ENCODE results near the gene CITED4.

Gene CITED4

GRCh38 chr1:40849801-40850592 is 12.2 kb downstream of the CITED4 start:
- ATAC-seq: peak; percentile 84
- Mint-ChIP-seq H3K9me3 (no peaks in the 10 kb centered on the region), H3K4me1 (peaks cover 10% of the 10 kb centered on the region), H3K36me3 (no peaks in the 10 kb centered on the region), H3K4me3 (no peak overlapping the region), H3K27me3 (no peaks in the 10 kb centered on the region), H3K27ac (no peak overlapping the region)

DNA sequence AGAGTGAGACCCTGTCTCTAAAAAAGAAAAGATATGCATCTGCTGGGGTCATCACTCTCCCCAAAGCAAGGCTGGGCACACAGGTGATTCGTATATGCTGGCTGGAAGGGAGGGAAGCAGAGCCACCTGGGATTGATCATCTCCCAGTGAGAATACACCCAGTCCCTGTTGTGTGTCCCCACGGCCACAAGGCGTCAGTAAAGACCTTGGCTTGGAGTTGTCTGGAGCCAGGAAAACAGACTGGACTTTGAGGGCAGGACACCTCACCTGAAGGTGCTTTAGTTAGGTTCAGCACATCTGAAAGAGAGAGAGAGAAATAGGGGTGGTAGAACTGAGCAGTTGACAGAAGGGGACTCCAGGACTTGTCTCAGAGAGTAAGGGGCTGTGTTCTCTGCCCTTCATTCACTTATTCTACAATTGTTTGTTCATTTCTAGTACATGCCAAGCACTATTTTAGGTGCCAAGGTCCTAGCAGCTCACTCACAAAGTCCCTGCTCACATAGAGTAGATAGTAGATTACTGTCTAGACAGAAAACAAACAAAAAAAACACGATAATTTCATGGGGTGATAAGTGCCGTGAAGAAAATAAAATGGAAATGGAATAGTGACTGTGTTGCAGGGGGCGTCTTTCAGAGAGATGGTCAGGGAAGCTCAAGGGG is 13.5 kb downstream of the CITED4 start:
- Mint-ChIP-seq H3K4me3 (no peak overlapping the region), H3K27ac (no peak overlapping the region), H3K4me1 (peaks cover 10% of the 10 kb centered on the region), H3K27me3 (no peaks in the 10 kb centered on the region), H3K36me3 (no peaks in the 10 kb centered on the region), H3K9me3 (no peaks in the 10 kb centered on the region)
- no peak for ATAC-seq

GRCh38 chr1:40847023-40847745 is 15.0 kb downstream of the CITED4 start:
- H3K9me3 Mint-ChIP-seq: peaks cover 4% of the 10 kb centered on the region
- peaks cover 8% of the 10 kb centered on the region for H3K27me3 Mint-ChIP-seq
- H3K4me1 Mint-ChIP-seq: peaks cover 10% of the 10 kb centered on the region
- no peak overlapping the region for H3K4me3 Mint-ChIP-seq
- no peak overlapping the region for H3K27ac Mint-ChIP-seq
- ATAC-seq: no peak
- peaks cover 6% of the 10 kb centered on the region for H3K36me3 Mint-ChIP-seq

DNA sequence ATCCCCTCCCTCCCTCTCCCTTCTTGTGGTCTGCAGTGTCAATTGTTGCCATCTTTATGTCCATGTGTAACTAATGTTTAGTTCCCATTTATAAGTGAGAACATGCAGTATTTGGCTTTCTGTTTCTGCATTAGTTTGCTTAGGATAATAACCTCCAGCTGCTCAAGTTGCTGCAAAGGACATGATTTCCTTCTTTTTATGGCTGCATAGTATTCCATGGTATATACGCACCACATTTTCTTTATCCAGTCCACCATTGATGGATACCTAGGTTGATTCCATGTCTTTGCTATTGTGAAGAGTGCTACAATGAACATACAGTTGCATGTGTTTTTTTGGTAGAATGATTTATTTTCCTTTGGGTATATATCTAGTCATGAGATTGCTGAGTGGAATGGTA is 16.3 kb downstream of the CITED4 start:
- Mint-ChIP-seq H3K4me3 (no peak overlapping the region), H3K27ac (no peak overlapping the region), H3K36me3 (peaks cover 7% of the 10 kb centered on the region), H3K27me3 (peaks cover 10% of the 10 kb centered on the region), H3K9me3 (peaks cover 4% of the 10 kb centered on the region), H3K4me1 (peaks cover 10% of the 10 kb centered on the region)
- no peak for ATAC-seq

- peaks cover 16% of the 10 kb centered on the region for H3K27me3 Mint-ChIP-seq
- H3K27ac Mint-ChIP-seq: no peak overlapping the region
- peaks cover 6% of the 10 kb centered on the region for H3K4me1 Mint-ChIP-seq
- peaks cover 7% of the 10 kb centered on the region for H3K36me3 Mint-ChIP-seq
- ATAC-seq: peak; percentile 22
- peaks cover 4% of the 10 kb centered on the region for H3K9me3 Mint-ChIP-seq
- no peak overlapping the region for H3K4me3 Mint-ChIP-seq
Measured at GRCh38 chr1:40844887-40845878, 17.0 kb downstream of the CITED4 start.

- peaks cover 7% of the 10 kb centered on the region for H3K36me3 Mint-ChIP-seq
- H3K27me3 Mint-ChIP-seq: peaks cover 27% of the 10 kb centered on the region
- no peak for ATAC-seq
- H3K4me3 Mint-ChIP-seq: no peak overlapping the region
- no peak overlapping the region for H3K27ac Mint-ChIP-seq
- peaks cover 4% of the 10 kb centered on the region for H3K9me3 Mint-ChIP-seq
- H3K4me1 Mint-ChIP-seq: no peaks in the 10 kb centered on the region
Measured at GRCh38 chr1:40844079-40844478, 18.1 kb downstream of the CITED4 start.

GRCh38 chr1:40842691-40843090 is 19.5 kb downstream of the CITED4 start:
- H3K36me3 Mint-ChIP-seq: peaks cover 7% of the 10 kb centered on the region
- peaks cover 35% of the 10 kb centered on the region for H3K27me3 Mint-ChIP-seq
- no peaks in the 10 kb centered on the region for H3K4me1 Mint-ChIP-seq
- no peak for ATAC-seq
- H3K9me3 Mint-ChIP-seq: peaks cover 4% of the 10 kb centered on the region
- no peak overlapping the region for H3K4me3 Mint-ChIP-seq
- H3K27ac Mint-ChIP-seq: no peak overlapping the region

- no peak for ATAC-seq
- Mint-ChIP-seq H3K27me3 (peaks cover 35% of the 10 kb centered on the region), H3K4me3 (no peak overlapping the region), H3K4me1 (no peaks in the 10 kb centered on the region), H3K36me3 (peaks cover 7% of the 10 kb centered on the region), H3K27ac (no peak overlapping the region), H3K9me3 (peaks cover 4% of the 10 kb centered on the region)
Measured at GRCh38 chr1:40842207-40842606, 20.0 kb downstream of the CITED4 start.

DNA sequence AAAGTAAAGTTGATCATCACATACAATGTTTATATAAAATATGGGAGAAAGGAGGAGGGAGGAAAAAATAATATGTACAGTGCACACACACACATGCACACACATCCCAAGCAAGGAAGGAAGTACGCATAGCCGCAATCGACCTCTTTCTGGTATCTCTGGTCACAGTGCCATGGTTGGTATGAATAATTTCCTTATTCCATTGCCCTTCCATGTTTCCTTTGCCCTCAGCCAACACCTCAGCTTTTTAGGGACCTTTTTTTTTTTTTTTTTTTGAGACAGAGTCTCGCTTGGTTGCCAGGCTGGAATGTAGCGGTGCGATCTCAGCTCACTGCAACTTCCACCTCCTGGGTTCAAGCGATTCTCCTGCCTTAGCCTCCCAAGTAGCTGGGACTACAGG is 20.6 kb downstream of the CITED4 start:
- peaks cover 4% of the 10 kb centered on the region for H3K9me3 Mint-ChIP-seq
- no peak overlapping the region for H3K4me3 Mint-ChIP-seq
- H3K36me3 Mint-ChIP-seq: peaks cover 7% of the 10 kb centered on the region
- no peak overlapping the region for H3K27ac Mint-ChIP-seq
- ATAC-seq: no peak
- H3K27me3 Mint-ChIP-seq: peaks cover 35% of the 10 kb centered on the region
- H3K4me1 Mint-ChIP-seq: no peaks in the 10 kb centered on the region

DNA sequence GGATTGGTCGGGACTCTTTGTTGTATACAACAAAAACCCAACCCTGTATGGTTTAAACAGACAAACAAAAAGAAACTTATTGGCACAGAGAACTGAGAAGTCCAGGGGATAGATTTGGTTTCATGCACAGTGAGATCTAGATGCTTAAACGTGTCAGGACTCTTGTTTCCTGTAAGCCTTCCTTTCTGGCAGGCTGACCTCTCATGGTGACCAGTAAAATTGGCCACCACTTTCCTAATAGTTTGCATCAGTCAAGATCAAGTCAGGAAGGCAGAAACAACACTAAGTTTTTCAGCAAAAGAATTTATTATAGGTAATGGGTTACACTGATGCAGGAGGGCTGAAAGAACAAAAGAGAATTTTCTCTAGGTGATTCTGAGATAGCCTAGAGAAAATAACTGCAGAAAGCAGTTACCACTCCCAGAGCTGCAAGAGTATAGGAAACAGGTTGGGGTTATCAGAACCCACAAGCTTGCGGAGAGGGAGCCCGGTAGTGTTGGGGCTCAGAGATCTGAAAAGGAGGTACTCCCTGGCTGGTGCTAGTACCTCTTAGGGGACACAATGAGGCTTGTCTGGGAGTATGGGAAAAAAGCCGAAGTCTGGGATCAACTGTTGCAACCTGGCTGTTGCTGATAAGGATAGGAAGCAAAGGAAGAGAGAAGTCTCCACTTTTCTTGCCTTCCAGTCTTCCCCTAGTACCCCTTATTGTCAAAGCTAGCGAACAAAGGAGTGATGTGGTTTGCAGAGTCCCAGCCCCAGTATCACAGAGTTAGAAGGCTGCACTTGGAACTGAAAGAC is 21.4 kb downstream of the CITED4 start:
- no peaks in the 10 kb centered on the region for H3K4me1 Mint-ChIP-seq
- H3K27me3 Mint-ChIP-seq: peaks cover 35% of the 10 kb centered on the region
- ATAC-seq: no peak
- peaks cover 4% of the 10 kb centered on the region for H3K9me3 Mint-ChIP-seq
- no peak overlapping the region for H3K4me3 Mint-ChIP-seq
- peaks cover 7% of the 10 kb centered on the region for H3K36me3 Mint-ChIP-seq
- no peak overlapping the region for H3K27ac Mint-ChIP-seq

DNA sequence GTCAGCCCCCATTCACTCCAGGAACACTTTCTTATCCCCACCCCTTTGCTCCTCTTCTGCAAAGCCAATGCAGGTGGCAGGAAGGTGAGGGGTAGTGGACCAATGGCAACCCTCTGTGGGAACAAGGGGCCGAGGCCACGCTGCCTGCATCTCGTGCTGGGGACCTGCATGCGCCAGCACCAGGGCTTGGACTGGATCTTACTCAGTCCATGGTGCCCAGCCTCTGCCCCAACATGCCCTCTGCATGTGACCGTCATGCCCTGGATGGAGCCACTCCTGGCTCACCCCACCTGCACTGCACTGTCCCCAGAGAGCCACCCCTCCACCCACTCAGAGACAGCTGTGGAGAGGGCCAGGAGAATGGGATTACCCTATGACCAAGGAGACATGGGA is 22.2 kb downstream of the CITED4 start:
- Mint-ChIP-seq H3K27me3 (peaks cover 35% of the 10 kb centered on the region), H3K36me3 (peaks cover 7% of the 10 kb centered on the region), H3K4me3 (no peak overlapping the region), H3K27ac (no peak overlapping the region), H3K9me3 (peaks cover 4% of the 10 kb centered on the region), H3K4me1 (no peaks in the 10 kb centered on the region)
- ATAC-seq: no peak

DNA sequence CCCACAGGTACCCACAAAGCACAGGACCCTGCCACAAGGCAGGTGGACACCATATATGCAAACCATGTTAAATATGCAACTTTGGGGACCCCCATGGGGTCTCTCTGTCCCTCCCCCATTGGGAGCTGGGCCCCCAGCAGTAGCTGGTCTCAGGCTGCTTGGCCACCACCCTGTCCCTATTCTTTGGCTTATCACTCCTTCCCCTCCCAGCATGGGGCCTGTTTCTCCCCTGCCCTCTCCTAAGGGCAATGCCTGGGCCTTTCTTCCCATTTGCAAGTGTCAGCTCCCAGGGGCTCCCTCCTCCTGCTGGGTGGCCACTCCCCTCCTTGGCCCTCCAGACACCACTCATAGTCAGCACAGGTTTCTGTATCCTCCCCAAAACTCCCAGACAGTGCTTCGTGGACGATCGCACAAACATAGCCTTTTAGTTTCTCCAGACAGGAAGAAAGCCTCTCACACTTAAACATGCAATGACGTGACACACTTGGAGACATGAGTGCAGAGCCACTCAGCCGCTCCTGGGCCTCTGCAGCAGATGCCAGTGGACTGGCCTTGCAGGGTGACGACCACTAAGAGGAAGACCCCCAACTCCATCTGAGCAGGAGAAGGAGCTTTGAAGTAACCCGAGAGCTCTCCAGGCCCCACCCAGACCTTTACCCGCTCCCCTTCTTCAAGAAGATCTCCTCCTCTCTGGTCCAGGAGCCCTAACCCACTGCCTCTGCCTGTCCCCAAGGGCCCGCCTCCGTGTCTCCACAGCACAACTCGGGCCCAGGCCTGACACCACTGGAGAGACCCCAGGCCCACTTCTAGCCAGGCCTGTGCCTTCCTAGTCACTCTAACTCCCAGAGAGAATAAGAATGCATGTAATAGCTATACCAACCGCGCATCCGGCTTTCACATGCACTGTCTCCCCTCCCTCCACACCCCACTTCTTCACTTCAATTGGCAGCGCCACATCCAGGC is 22.9 kb downstream of the CITED4 start:
- no peak overlapping the region for H3K27ac Mint-ChIP-seq

More for the DNA sequence above, 22.9 kb downstream of the CITED4 start:
- Mint-ChIP-seq H3K4me1 (no peaks in the 10 kb centered on the region), H3K36me3 (peaks cover 7% of the 10 kb centered on the region), H3K27me3 (peaks cover 35% of the 10 kb centered on the region), H3K4me3 (no peak overlapping the region), H3K9me3 (peaks cover 4% of the 10 kb centered on the region)
- ATAC-seq: no peak

All from stimulated activated memory B cell treated with anti-CD40 and anti-IgM and Interleukin-4, amounts not matched to agents 10 μg/mL and 1 μg/mL and 100 μg/mL, for 72 hours (primary cell).